Measurements from ENCODE around the gene UNK.

UNK gene, protein sequence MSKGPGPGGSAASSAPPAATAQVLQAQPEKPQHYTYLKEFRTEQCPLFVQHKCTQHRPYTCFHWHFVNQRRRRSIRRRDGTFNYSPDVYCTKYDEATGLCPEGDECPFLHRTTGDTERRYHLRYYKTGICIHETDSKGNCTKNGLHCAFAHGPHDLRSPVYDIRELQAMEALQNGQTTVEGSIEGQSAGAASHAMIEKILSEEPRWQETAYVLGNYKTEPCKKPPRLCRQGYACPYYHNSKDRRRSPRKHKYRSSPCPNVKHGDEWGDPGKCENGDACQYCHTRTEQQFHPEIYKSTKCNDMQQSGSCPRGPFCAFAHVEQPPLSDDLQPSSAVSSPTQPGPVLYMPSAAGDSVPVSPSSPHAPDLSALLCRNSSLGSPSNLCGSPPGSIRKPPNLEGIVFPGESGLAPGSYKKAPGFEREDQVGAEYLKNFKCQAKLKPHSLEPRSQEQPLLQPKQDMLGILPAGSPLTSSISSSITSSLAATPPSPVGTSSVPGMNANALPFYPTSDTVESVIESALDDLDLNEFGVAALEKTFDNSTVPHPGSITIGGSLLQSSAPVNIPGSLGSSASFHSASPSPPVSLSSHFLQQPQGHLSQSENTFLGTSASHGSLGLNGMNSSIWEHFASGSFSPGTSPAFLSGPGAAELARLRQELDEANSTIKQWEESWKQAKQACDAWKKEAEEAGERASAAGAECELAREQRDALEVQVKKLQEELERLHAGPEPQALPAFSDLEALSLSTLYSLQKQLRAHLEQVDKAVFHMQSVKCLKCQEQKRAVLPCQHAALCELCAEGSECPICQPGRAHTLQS

DNA sequence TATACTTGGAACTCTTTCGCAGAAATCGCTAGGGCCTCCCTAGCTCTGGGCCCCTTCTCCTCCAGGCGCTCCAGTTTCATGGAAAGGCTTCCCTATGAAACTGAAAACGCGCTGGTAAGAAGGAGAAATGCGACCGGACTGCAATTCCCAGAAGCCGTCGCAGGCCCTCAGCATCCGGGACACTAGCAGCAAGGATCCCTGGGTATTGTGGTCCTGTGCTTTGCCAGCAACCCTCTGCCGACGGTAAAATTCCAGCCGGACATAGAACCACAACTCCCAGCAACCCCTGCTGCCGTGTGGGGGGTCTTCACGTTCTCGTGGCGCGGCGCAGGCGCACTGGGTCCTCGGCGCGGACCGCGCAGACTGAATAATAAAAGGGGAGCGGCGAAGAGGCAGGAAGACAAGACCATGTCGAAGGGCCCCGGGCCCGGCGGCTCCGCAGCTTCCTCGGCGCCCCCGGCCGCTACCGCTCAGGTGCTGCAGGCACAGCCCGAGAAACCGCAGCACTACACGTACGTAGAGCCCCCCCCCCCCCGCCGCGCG, at the start of gene UNK:
UNK (plus strand) TSS at position 334 of the 543 bp plus-strand sequence; CDS start at position 409, 75 bp downstream.
- DNase-seq (ENCODE audit: low spot score) = peak; percentile 99

DNA sequence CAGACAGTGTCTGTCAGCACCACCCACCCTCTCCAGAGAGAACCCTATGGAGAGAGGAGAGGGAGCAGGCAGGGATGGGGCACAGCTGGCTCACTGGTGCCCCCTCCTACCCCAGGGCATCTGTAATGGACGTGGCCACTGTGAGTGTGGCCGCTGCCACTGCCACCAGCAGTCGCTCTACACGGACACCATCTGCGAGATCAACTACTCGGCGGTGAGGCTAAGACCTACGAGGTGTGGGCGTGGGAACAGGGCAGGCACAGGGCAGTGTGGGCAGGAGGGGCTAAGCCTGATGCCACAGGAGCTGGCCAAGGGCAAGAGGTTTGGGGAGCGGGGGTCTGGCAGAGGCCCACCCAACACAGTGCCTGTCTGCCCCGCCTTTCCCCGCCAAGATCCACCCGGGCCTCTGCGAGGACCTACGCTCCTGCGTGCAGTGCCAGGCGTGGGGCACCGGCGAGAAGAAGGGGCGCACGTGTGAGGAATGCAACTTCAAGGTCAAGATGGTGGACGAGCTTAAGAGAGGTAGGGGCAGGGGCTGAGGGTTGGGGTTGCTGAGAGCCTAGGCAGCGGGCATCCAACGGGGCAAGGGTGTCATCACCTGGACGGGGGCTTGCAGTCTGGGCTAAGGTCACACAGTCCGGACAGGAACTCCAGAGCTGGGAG, 48.3 kb upstream of the UNK start:
- DNase-seq (ENCODE audit: low spot score) = no peak

DNA sequence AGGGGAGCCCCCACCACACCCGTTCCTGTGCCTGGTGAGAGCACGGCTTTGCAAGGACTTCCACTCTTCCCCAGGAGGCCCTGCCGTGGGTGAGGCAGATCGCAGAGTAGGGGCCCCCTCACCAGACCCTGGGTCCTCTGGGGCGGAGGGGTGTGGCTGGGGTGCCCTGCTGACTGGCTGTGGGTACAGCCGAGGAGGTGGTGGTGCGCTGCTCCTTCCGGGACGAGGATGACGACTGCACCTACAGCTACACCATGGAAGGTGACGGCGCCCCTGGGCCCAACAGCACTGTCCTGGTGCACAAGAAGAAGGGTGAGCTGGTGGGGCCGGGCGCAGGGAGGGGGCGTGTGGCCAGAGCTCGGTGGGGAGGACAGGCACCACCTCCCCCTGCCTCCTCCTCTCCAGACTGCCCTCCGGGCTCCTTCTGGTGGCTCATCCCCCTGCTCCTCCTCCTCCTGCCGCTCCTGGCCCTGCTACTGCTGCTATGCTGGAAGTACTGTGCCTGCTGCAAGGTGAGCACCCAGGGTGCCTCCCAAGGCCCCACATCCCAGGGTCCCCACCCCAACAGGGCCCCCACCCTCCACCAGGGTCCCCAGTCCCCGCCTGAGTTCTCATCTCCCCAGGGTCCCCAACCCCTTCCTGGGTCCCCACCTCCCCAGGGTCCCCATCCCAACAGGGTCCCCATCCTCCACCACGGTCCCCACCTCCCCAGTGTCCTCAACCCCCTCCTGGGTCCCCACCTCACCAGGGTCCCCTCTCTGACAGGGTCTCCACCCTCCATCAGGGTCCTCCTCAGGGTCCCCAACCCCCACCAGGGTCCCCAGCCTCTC, 47.3 kb upstream of the UNK start:
- no peak for DNase-seq (ENCODE audit: low spot score)

DNA sequence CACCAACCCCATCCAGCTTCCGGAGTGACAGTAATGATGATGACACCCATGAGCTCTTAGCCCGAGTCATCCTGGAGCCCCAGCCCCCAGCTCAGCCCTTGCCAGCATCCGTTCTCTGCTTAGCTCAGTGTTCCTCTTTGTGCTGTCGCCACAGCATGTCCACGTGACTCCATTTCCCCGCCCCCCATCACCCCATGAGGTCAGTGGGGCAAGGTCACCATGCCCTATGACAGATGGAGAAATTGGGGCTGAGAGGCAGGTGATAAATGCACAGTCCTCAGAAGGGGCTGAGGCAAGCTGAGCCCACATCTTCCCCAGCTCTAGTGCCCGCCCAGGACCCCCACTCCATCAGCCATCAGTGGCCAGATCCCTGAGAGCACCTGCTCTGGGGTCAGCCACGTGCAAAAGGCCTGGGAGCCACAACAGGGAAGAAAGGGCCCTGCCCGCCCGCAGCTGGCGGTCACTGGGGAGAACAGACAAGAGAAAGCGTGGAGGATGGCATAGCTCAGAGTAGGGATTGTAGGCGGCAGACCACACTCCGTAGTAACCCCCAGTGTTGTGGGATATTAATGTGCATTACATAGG, 46.3 kb upstream of the UNK start:
- peak; percentile 57 for DNase-seq (ENCODE audit: low spot score)

DNA sequence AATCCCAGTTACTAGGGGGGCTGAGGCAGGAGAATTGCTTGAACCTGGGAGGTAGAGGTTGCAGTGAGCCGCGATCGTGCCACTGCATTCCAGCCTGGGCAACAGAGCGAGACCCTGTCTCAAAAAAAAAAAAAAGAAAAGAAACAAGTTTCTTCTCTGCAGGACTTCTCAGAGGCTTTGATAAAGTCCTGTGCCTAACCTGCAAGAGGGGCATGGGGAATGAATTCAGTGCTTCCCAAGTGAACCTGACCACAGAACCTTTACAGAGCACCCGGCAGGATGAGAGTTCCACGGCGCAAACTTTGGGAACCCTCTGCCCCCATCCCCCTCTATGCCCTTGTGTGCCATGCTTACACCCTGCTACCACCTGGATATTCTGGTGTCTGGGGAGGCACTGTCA, 45.4 kb upstream of the UNK start:
- no peak for DNase-seq (ENCODE audit: low spot score)

DNA sequence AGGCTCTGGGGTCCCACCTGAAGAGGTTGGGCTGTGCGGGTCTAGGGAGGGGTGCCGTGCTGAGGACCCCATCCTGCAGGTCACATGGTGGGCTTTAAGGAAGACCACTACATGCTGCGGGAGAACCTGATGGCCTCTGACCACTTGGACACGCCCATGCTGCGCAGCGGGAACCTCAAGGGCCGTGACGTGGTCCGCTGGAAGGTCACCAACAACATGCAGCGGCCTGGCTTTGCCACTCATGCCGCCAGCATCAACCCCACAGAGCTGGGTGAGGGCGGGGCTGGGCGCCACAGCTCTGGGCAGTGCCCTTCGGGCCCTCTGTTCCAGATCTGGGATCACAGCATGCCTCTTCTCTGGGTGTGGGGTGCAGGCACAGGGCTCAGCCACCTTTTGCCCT, 44.8 kb upstream of the UNK start:
- no peak for DNase-seq (ENCODE audit: low spot score)

DNA sequence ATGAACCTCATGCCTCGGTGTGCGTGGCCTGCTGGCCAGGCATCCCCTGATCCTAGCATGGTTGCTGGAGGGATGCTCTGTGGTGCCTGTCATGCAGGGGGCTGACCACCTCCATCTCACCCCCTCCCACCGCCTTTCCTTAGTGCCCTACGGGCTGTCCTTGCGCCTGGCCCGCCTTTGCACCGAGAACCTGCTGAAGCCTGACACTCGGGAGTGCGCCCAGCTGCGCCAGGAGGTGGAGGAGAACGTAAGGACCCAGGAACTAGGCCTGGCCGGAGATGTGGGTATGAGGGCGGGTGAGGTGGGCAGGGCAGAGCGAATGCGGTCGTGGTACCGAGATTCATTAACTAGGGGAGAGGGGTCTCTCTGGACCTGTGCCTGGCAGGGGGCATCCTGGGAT, 44.4 kb upstream of the UNK start:
- DNase-seq (ENCODE audit: low spot score) = no peak

DNA sequence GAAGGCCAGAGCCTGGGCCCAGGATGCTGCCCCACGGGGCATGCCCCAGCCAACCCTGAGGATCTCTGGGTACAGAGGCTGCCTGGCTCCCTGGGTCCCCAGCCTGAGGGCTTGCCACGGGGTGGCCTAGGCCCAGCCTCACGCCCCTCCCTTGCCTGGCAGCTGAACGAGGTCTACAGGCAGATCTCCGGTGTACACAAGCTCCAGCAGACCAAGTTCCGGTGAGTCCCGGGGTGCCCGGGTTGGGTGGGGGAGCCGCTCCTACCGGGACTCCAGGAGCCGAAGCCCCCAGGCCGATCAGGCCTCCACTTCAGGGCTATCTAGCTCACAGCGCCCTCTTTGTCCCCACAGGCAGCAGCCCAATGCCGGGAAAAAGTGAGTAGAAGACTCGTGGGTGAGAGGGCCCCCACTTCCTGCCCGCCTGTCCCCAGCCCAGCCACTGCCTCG, 44.0 kb upstream of the UNK start:
- DNase-seq (ENCODE audit: low spot score) = no peak

DNA sequence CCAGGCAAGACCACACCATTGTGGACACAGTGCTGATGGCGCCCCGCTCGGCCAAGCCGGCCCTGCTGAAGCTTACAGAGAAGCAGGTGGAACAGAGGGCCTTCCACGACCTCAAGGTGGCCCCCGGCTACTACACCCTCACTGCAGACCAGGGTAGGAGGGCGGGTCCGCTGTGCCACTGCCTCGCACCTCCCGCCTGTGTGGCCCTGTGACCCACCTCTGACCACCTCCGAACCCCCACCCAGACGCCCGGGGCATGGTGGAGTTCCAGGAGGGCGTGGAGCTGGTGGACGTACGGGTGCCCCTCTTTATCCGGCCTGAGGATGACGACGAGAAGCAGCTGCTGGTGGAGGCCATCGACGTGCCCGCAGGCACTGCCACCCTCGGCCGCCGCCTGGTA, 42.3 kb upstream of the UNK start:
- DNase-seq (ENCODE audit: low spot score) = no peak

DNA sequence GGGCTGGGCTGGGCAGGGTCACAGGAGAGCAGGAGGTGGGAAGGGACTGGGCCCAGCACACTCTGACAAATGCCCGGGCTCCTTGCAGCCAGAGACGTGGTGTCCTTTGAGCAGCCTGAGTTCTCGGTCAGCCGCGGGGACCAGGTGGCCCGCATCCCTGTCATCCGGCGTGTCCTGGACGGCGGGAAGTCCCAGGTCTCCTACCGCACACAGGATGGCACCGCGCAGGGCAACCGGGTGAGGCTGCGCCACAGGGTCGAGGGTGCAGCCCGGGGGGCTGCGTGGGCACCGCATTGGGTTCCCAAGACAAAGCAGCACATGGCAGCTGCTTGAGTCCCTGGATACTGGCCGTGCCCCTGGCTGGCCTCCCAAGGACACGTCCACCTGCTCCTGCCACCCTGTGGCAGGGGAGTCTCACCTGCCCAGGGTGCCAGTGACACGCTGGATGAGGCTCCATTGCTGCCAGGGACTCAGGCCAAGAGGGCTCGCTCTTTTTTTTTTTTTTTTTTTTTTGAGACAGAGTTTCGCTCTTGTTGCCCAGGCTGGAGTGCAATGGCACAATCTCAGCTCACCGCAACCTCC, 40.9 kb upstream of the UNK start:
- DNase-seq (ENCODE audit: low spot score) = no peak

DNA sequence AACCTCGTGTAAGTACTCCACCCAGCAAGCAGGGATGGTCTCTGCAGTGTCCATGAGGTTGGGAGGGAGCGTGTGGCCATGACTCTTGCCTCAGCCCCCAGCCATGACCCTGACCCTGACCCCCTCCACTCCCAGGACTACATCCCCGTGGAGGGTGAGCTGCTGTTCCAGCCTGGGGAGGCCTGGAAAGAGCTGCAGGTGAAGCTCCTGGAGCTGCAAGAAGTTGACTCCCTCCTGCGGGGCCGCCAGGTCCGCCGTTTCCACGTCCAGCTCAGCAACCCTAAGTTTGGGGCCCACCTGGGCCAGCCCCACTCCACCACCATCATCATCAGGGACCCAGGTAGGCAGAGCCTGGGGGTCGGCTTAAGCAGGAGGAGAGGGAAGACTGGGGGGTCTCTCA, 35.9 kb upstream of the UNK start:
- no peak for DNase-seq (ENCODE audit: low spot score)

DNA sequence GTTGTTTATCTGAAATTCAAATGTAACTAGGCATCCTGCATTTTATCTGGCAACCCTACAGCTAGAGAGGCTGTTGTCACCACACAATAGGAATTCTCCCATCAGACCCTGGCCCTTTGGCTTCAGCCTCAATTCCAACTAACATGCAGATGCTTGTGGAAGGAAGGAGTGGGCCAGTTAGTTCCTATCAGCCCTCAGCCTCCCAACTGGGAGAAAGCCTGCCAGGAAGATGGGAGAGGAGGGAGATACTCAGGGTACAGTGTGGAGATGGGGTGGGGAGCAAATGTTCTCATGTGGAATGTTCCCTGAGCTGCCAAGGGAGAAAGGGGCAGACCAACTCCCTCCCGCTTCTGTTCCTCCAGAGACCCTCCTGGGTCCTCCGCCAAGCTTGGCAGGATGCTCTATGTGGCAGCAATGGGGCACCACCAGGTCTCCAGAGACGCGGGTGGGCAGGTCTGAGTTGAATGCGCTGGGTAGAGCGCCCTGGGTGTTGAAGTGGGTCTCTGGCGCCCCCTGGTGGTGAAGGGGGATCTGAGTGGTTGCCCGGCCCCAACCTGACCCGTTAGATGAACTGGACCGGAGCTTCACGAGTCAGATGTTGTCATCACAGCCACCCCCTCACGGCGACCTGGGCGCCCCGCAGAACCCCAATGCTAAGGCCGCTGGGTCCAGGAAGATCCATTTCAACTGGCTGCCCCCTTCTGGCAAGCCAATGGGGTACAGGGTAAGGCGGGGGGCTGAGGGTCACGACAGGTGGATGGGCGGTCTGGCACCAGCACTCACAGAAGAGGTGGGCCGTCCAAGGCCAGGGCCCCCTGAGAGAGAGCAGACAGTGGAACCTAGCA, 34.8 kb upstream of the UNK start:
- peak; percentile 87 for DNase-seq (ENCODE audit: low spot score)

DNA sequence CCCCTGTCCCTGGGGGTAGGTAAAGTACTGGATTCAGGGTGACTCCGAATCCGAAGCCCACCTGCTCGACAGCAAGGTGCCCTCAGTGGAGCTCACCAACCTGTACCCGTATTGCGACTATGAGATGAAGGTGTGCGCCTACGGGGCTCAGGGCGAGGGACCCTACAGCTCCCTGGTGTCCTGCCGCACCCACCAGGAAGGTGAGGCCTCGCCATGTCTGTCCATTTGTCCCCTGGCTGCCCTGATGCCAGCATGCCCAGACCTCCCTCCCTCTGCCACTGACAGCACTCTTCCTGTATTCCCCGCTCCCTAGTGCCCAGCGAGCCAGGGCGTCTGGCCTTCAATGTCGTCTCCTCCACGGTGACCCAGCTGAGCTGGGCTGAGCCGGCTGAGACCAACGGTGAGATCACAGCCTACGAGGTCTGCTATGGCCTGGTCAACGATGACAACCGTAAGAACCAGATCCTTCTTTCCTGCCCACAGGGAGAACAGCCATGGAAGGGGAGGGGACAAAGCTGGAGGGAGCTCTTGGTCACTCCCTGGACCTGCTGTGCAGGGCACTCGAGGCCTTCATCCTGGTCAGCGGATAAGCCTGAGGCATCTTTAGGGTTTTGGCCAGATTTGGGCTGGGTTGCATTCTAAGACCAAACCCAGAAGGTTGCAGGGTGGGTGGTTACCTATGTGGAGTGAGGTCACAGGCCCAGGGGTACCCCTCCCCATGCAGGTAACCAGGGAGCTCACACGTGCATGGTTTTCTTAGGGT, 33.8 kb upstream of the UNK start:
- no peak for DNase-seq (ENCODE audit: low spot score)

DNA sequence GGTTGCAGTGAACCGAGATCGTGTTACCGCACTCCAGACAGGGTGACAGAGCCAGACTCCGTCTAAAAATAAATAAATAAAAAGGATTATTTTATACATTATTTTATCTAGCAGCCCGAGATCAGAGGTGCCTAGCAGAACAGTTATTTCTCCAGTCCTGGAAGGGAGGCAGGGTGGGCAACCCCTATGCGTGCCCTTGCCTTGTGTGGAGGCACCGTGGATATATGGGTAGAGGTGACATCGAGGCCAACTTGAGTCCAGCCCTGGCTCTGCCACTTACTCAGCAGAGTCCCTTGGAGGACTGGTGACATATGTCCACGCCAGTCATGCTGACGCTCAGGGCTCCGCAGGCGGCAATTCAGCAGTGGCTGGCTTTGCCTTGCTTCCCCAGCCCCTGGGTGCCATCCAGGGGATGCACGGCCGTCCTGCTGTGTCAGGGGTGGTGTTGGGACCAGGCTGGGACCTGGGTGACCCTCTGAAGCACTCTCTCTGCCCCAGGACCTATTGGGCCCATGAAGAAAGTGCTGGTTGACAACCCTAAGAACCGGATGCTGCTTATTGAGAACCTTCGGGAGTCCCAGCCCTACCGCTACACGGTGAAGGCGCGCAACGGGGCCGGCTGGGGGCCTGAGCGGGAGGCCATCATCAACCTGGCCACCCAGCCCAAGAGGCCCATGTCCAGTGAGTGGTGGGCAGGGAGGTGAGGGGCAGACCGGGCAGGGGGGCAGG, 32.8 kb upstream of the UNK start:
- DNase-seq (ENCODE audit: low spot score) = no peak

DNA sequence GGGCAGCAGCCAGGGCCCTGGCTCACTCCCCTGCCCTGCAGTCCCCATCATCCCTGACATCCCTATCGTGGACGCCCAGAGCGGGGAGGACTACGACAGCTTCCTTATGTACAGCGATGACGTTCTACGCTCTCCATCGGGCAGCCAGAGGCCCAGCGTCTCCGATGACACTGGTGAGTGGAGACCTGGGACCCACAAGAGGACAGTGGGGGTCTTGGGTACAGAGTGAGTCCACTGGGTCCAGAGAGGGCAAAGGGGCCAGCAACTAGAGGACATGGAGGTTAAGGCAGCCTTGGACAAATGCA, 32.2 kb upstream of the UNK start:
- no peak for DNase-seq (ENCODE audit: low spot score)

DNA sequence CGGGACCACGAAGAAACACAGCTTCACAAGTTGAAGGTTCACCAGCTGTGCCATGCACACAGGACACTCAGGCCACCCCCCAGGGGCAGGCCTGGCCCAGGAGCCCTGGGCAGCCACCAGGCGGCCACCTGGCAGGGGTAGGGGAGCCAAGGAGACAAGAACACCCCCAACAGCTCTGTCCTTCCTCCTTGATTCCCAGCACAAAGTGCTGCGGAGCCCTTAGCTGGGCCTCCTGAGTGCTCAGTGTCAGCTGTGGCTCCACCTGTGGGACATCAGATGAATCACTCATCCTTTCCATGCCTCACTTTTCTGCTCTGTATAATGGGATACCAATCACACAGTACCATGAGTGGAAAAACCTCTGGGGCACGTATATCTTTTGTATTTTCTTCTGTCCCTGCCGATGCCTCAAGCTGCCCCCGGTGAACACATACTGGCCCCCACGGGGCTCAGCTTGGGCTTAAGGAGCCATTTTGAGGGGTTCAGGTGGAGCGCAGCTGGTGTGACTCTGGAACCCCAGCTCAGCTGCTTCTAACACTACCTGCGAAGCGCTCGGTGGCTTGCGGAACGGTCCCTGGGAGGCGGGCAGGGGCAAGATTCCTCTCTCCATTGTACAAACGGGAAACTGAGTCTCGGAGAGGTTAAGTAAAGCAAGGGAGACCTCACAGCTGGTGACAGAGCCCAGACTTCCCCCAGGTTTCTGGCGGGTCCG, 31.6 kb upstream of the UNK start:
- peak; percentile 42 for DNase-seq (ENCODE audit: low spot score)

DNA sequence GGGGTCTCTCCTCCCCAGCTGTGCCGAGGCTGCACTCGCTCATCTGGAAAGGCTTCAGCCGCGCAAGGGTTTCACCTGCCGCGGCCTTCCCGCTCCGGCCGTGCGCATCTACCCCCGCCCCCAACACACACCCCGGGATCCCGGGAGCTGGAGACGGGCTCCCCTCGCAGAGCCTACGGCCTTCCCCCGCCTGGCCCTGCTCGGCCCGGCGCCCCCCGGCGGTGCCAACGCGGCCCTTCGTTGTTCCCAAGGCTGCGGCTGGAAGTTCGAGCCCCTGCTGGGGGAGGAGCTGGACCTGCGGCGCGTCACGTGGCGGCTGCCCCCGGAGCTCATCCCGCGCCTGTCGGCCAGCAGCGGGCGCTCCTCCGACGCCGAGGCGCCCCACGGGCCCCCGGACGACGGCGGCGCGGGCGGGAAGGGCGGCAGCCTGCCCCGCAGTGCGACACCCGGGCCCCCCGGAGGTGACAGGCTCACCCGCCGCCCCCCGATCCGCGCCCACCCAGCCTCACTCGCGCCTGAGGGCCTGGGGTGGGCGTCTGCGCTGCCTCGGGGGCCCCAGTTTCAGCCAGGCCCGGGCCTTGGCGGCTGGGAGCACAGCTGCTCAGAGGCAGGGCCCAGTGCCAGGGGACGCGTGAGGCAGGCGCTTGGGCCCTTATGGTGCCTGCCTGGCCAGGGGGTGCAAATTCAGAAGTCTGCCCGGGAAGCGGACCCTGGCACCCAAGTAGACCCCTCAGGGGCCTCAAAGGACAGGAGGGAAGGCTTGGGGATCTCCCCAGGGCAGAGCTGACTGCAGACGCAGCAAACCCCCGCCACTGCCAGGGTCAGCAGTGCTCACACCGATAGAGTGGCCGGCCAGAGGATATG, 30.9 kb upstream of the UNK start:
- DNase-seq (ENCODE audit: low spot score) = peak; percentile 68

Measured in activated CD4-positive, alpha-beta T cell treated with anti-CD3 and anti-CD28 coated beads, Interleukin-2, Interleukin-4, amounts not matched to agents 100 ng/mL and 50 ng/mL, durations not matched to agents 16 hours and 8 hours (primary cell).